H9 (cell line): ENCODE data around the gene TMEM273. TPM values are rescaled to one million over a fixed set of nuclear protein-coding genes. Genes with fewer than 3 reads are reported as not detected.

Experiments used
- DNase-seq: peaks from one replicate; pipeline ENCODE4 v3.0.0-alpha.2; 2017
- H2AFZ ChIP-seq: one replicate; pipeline ENCODE4 v1.6.1; 2013; ENCODE audit warnings: mild to moderate bottlenecking, low read length, control low read depth, moderate library complexity
- H2AK5ac ChIP-seq: 2 replicates; pipeline ENCODE4 v1.6.1; 2013; ENCODE audit warnings: low read length, control low read depth, mixed read lengths; ENCODE audit not compliant: insufficient read length
- H2BK120ac ChIP-seq: one replicate; pipeline ENCODE4 v1.6.1; 2013; ENCODE audit warnings: low read depth, mild to moderate bottlenecking, low read length, control low read depth, inconsistent platforms; ENCODE audit not compliant: poor library complexity, severe bottlenecking
- H2BK12ac ChIP-seq: 2 replicates; pipeline ENCODE4 v1.6.1; 2013; ENCODE audit warnings: low read length, control low read depth, mixed read lengths, low read depth; ENCODE audit not compliant: insufficient read length
- H2BK15ac ChIP-seq: 2 replicates; pipeline ENCODE4 v1.6.1; 2013; ENCODE audit warnings: low read depth, low read length, control low read depth
- H2BK20ac ChIP-seq: one replicate; pipeline ENCODE4 v1.6.1; 2013; ENCODE audit warnings: low read depth, mild to moderate bottlenecking, low read length, control low read depth, inconsistent platforms; ENCODE audit not compliant: poor library complexity, severe bottlenecking
- H2BK5ac ChIP-seq: 2 replicates; pipeline ENCODE4 v1.6.1; 2013; ENCODE audit warnings: low read length, control low read depth, mixed read lengths; ENCODE audit not compliant: insufficient read length
- H3K14ac ChIP-seq: 2 replicates; pipeline ENCODE4 v1.6.1; 2013; ENCODE audit warnings: low read length, control low read depth; ENCODE audit not compliant: insufficient read depth
- H3K18ac ChIP-seq: 2 replicates; pipeline ENCODE4 v1.6.1; 2013; ENCODE audit warnings: low read depth, mild to moderate bottlenecking, mixed read lengths, low read length, control low read depth; ENCODE audit not compliant: insufficient read length
- H3K23ac ChIP-seq: 2 replicates; pipeline ENCODE4 v1.6.1; 2013; ENCODE audit warnings: low read length, control low read depth, mixed read lengths, low read depth; ENCODE audit not compliant: insufficient read length
- H3K23me2 ChIP-seq: 2 replicates; pipeline ENCODE4 v1.6.1; 2013; ENCODE audit warnings: low read depth, mild to moderate bottlenecking, mixed read lengths, low read length, control low read depth; ENCODE audit not compliant: insufficient read length, poor library complexity, severe bottlenecking
- H3K27ac ChIP-seq: 2 replicates; pipeline ENCODE4 v1.5.1; 2013; ENCODE audit warnings: low read length, control low read depth, mixed read lengths, low read depth; ENCODE audit not compliant: insufficient read length
- H3K27me3 ChIP-seq: 2 replicates; pipeline ENCODE4 v1.6.1; 2013; ENCODE audit warnings: low read length, control low read depth, inconsistent platforms; ENCODE audit not compliant: insufficient read depth
- H3K4ac ChIP-seq: 2 replicates; pipeline ENCODE4 v1.6.1; 2013; ENCODE audit warnings: low read depth, mild to moderate bottlenecking, control low read depth, inconsistent platforms, low read length, moderate library complexity
- H3K4me1 ChIP-seq: 2 replicates; pipeline ENCODE4 v1.6.1; 2013; ENCODE audit warnings: low read length, control low read depth, inconsistent platforms; ENCODE audit not compliant: insufficient read depth
- H3K4me2 ChIP-seq: 2 replicates; pipeline ENCODE4 v1.6.1; 2013; ENCODE audit warnings: low read length, control low read depth, mixed read lengths; ENCODE audit not compliant: insufficient read length, insufficient read depth
- H3K56ac ChIP-seq: 2 replicates; pipeline ENCODE4 v1.6.1; 2013; ENCODE audit warnings: low read depth, mild to moderate bottlenecking, mixed read lengths, low read length, control low read depth; ENCODE audit not compliant: insufficient read length
- H3K79me1 ChIP-seq: 2 replicates; pipeline ENCODE4 v1.6.1; 2013; ENCODE audit warnings: low read depth, mild to moderate bottlenecking, moderate library complexity, low read length, control low read depth, inconsistent platforms; ENCODE audit not compliant: insufficient read depth, poor library complexity, severe bottlenecking
- H3K79me2 ChIP-seq: 2 replicates; pipeline ENCODE4 v1.6.1; 2013; ENCODE audit warnings: low read length, control low read depth, inconsistent platforms; ENCODE audit not compliant: insufficient read depth
- H3K9ac ChIP-seq: 2 replicates; pipeline ENCODE4 v1.6.1; 2013; ENCODE audit warnings: low read length, control low read depth, mixed read lengths; ENCODE audit not compliant: insufficient read length; ENCODE audit errors: extremely low read depth
- H3K9me3 ChIP-seq: one replicate; pipeline ENCODE4 v1.6.1; 2013; ENCODE audit warnings: low read depth, low read length, inconsistent platforms; ENCODE audit not compliant: control insufficient read depth
- H3T11ph ChIP-seq: one replicate; pipeline ENCODE4 v1.6.1; 2013; ENCODE audit warnings: mild to moderate bottlenecking, low read length, control low read depth, inconsistent platforms
- H4K20me1 ChIP-seq: one replicate; pipeline ENCODE4 v1.6.1; 2013; ENCODE audit not compliant: control insufficient read depth, insufficient read length, insufficient read depth
- H4K5ac ChIP-seq: 2 replicates; pipeline ENCODE4 v1.6.1; 2013; ENCODE audit warnings: low read depth, mild to moderate bottlenecking, mixed read lengths, low read length, control low read depth; ENCODE audit not compliant: insufficient read length
- H4K8ac ChIP-seq: replicated peaks from 2 replicates; pipeline ENCODE4 v1.6.1; 2013; ENCODE audit warnings: low read length, control low read depth, mixed read lengths, low read depth; ENCODE audit not compliant: insufficient read length
- H4K91ac ChIP-seq: 2 replicates; pipeline ENCODE4 v1.6.1; 2013; ENCODE audit warnings: low read depth, mild to moderate bottlenecking, moderate library complexity, mixed read lengths, low read length, control low read depth; ENCODE audit not compliant: insufficient read length
- H3K27ac Mint-ChIP-seq, 3 experiments: 2 replicates in 2 of 3; 3 replicates in 1 of 3; pipeline ENCODE4 v1.8.0; 2020 to 2021; ENCODE audit warnings: mixed read lengths in 3 of 3, mild to moderate bottlenecking in 1 of 3, moderate library complexity in 1 of 3
- H3K27me3 Mint-ChIP-seq: 2 replicates; pipeline ENCODE4 v1.8.0; 2021; ENCODE audit warnings: low read depth, mild to moderate bottlenecking, moderate library complexity, mixed read lengths
- H3K36me3 Mint-ChIP-seq, 3 experiments: 2 replicates in 2 of 3; 3 replicates in 1 of 3; pipeline ENCODE4 v1.8.0; 2020 to 2021; ENCODE audit warnings: low read depth in 3 of 3, mixed read lengths in 3 of 3; ENCODE audit not compliant: insufficient read depth in 1 of 3
- H3K4me1 Mint-ChIP-seq, 2 experiments: 2 replicates each; pipeline ENCODE4 v1.8.0; 2020; ENCODE audit warnings: mixed read lengths in 2 of 2
- H3K4me3 Mint-ChIP-seq, 2 experiments: 2 replicates in 1 of 2; 3 replicates in 1 of 2; pipeline ENCODE4 v1.8.0; 2020 to 2021; ENCODE audit warnings: mild to moderate bottlenecking in 2 of 2, mixed read lengths in 2 of 2, moderate library complexity in 1 of 2
- H3K9me3 Mint-ChIP-seq, 2 experiments: 2 replicates in 1 of 2; 3 replicates in 1 of 2; pipeline ENCODE4 v1.8.0; 2020; ENCODE audit warnings: mild to moderate bottlenecking in 2 of 2, mixed read lengths in 2 of 2, moderate library complexity in 1 of 2
- CTCF ChIP-seq: fragments of 200-600 bp; sonication (generic); conservative IDR thresholded peaks from 3 replicates; pipeline ENCODE4 v1.8.0; 2021; ENCODE audit warnings: antibody characterized with exemption, mild to moderate bottlenecking
- WGBS: extraction: QIAGEN DNeasy Blood & Tissue Kit; methylation state at CpG from one replicate; pipeline ENCODE4 v1.1.7; 2013; ENCODE audit warnings: missing lambda C conversion rate, low lambda C conversion rate, mixed read lengths; ENCODE audit not compliant: insufficient read length; ENCODE audit errors: extremely low coverage; 5-methylcytosine and 5-hydroxymethylcytosine counted together
- total RNA-seq: library from RNA; stranded (reverse); gene quantifications from 2 replicates; pipeline ENCODE4 v1.2.1, GENCODE V29; 2021

The TMEM273 gene
- total RNA-seq, 1 experiment from 2014 or later = not detected

GRCh38 chr10:49144058-49144720, 44.0 kb downstream of the TMEM273 start:
- H3K27me3 Mint-ChIP-seq = 0 out of 2 replicates have a peak, but pooled peaks cover 5% of the 10 kb centered on the region
- H3K36me3 Mint-ChIP-seq = peaks cover 0 to 6% (median 4%) of the 10 kb centered on the region in 3 experiments; a peak in 5 of 7 replicates
- no peak overlapping the region for H3K4me3 Mint-ChIP-seq
- H3K9me3 Mint-ChIP-seq = peaks cover 9 to 10% of the 10 kb centered on the region in 2 experiments
- H4K5ac ChIP-seq = no peak overlapping the region
- H3K27me3 ChIP-seq = no peaks in the 10 kb centered on the region
- H3K23me2 ChIP-seq = no peaks in the 10 kb centered on the region
- H2BK5ac ChIP-seq = no peak overlapping the region
- peak overlapping the region; percentile 57 for H2BK12ac ChIP-seq
- no peak overlapping the region for H3T11ph ChIP-seq
- H2BK20ac ChIP-seq = no peak overlapping the region
- TF ChIP-seq CTCF = no peak
- no peak overlapping the region for H4K8ac ChIP-seq
- no peak overlapping the region for H3K56ac ChIP-seq
- DNase-seq = no peak
- H3K79me2 ChIP-seq = no peaks in the 10 kb centered on the region
- H4K20me1 ChIP-seq = no peaks in the 10 kb centered on the region
- H3K4ac ChIP-seq = no peak overlapping the region
- H2AFZ ChIP-seq = no peak overlapping the region
- H3K4me2 ChIP-seq = no peak overlapping the region
- H2AK5ac ChIP-seq = no peak overlapping the region
- peaks cover 23 to 34% of the 10 kb centered on the region in 2 experiments for H3K4me1 Mint-ChIP-seq
- H3K4me1 ChIP-seq = 0 out of 2 replicates have a peak, but pooled peaks cover 2% of the 10 kb centered on the region
- no peak overlapping the region for H3K27ac ChIP-seq
- H3K9me3 ChIP-seq = no peaks in the 10 kb centered on the region
- no peak overlapping the region for H3K14ac ChIP-seq
- no peak overlapping the region for H3K9ac ChIP-seq
- H4K91ac ChIP-seq = no peak overlapping the region
- no peaks in the 10 kb centered on the region for H3K79me1 ChIP-seq
- no peak overlapping the region for H2BK15ac ChIP-seq
- H3K18ac ChIP-seq = no peak overlapping the region
- no peak overlapping the region for H3K27ac Mint-ChIP-seq
- no peak overlapping the region for H3K23ac ChIP-seq
- H2BK120ac ChIP-seq = no peak overlapping the region
- no CpG with 5 or more reads among the region's 2 CpGs for WGBS
